ENCODE results near the gene DEAF1. TPM values are rescaled to one million over a fixed set of nuclear protein-coding genes. Genes with fewer than 3 reads are reported as not detected.
A peak's percentile ranks its signal among the peaks of the same experiment; 100 is the strongest.

Gene DEAF1
- total RNA-seq, 6 donors from 2014 or later: 23.9 to 87.3 (median 35.6) TPM

DNA sequence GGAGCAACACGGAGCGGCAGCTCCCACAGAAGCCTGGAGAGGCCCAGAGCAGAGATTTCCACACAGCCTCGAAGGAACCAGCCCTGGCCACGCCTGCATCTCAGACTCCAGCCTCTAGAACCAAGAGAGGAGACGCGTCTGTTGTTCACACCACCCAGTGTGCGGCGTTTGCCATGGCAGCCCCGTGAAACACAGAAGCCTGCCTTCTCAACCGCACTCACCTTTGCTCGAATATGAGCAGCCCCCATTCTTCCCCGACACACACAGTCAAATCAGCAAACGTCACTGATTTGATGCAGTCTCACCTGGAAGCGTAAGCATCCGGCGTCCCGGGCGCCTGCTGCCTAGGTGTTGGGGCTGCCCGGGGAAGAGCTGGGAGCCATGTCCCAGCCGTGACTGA lies 38.0 kb upstream of the DEAF1 start:
- Histone ChIP-seq H3K27ac (no peak overlapping the region), H3K36me3 (no peaks in the 10 kb centered on the region), H3K9me3 (no peaks in the 10 kb centered on the region), H3K27me3 (no peaks in the 10 kb centered on the region), H3K4me1 (peaks cover 3 to 27% (median 10%) of the 10 kb centered on the region in 4 donors), H3K4me3 (no peak overlapping the region)
- WGBS, 2 donors: 70 to 77% methylated on average over 19 to 20 of the region's 20 CpGs
- DNase-seq (peak in 1 of 2 donors; percentile 40), ATAC-seq (ENCODE audit: low FRiP score in 2 of 2) (no peak)
- no peak for TF ChIP-seq POLR2A (IDR thresholded peaks at IDR 0.05)
- TF ChIP-seq, protein P1, sequence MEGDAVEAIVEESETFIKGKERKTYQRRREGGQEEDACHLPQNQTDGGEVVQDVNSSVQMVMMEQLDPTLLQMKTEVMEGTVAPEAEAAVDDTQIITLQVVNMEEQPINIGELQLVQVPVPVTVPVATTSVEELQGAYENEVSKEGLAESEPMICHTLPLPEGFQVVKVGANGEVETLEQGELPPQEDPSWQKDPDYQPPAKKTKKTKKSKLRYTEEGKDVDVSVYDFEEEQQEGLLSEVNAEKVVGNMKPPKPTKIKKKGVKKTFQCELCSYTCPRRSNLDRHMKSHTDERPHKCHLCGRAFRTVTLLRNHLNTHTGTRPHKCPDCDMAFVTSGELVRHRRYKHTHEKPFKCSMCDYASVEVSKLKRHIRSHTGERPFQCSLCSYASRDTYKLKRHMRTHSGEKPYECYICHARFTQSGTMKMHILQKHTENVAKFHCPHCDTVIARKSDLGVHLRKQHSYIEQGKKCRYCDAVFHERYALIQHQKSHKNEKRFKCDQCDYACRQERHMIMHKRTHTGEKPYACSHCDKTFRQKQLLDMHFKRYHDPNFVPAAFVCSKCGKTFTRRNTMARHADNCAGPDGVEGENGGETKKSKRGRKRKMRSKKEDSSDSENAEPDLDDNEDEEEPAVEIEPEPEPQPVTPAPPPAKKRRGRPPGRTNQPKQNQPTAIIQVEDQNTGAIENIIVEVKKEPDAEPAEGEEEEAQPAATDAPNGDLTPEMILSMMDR (IDR thresholded peaks at IDR 0.05): no peak
- no peak for TF ChIP-seq EP300 (IDR thresholded peaks at IDR 0.05)
- no peak for TF ChIP-seq POLR2AphosphoS5 (IDR thresholded peaks at IDR 0.05)

DNA sequence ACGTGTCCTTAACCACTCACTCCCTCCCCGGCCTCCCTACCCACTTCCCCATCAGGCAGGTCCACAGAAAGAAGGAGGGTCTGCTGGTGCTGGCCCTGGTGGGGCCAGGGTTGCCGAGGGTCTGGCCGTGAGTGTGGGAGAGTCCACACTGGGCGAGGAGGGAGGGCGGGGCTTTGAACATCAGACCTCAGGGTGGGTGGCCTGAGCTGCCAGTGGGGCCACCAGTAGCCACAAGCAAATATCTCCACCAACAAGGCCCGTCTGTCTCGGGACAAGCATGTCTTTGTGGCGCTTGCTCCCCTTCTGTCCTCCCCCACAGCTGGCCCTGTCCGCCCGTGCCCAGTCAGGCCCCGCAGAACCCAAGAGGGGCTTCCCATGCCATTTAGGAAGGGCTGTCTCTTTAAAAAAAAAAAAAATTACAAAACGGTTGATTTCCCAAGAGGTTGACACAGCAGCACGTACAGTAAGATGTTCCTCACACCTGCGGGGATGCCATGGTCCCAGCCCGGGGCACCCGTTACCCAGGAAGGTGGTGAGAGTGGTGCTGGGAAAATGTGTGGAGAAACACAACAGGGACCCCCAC lies 34.6 kb upstream of the DEAF1 start:
- peaks cover 0 to 18% (median 8%) of the 10 kb centered on the region in 4 donors for H3K27me3 ChIP-seq
- 34 to 49% methylated on average over 13 to 17 of the region's 17 CpGs for WGBS, 2 donors
- TF ChIP-seq, protein P1 (IDR thresholded peaks at IDR 0.05): no peak
- no peak for TF ChIP-seq POLR2A (IDR thresholded peaks at IDR 0.05)
- no peak for TF ChIP-seq EP300 (IDR thresholded peaks at IDR 0.05)
- no peak for TF ChIP-seq POLR2AphosphoS5 (IDR thresholded peaks at IDR 0.05)
- no peak overlapping the region for H3K4me3 ChIP-seq
- no peaks in the 10 kb centered on the region for H3K9me3 ChIP-seq
- DNase-seq: peak in 1 of 2 donors; percentile 71
- H3K4me1 ChIP-seq: peaks cover 20 to 49% (median 27%) of the 10 kb centered on the region in 4 donors
- ATAC-seq (ENCODE audit: low FRiP score in 2 of 2): no peak
- peak overlapping the region in 2 of 4 donors; percentile 39 to 79 for H3K27ac ChIP-seq
- H3K36me3 ChIP-seq: no peaks in the 10 kb centered on the region

DNA sequence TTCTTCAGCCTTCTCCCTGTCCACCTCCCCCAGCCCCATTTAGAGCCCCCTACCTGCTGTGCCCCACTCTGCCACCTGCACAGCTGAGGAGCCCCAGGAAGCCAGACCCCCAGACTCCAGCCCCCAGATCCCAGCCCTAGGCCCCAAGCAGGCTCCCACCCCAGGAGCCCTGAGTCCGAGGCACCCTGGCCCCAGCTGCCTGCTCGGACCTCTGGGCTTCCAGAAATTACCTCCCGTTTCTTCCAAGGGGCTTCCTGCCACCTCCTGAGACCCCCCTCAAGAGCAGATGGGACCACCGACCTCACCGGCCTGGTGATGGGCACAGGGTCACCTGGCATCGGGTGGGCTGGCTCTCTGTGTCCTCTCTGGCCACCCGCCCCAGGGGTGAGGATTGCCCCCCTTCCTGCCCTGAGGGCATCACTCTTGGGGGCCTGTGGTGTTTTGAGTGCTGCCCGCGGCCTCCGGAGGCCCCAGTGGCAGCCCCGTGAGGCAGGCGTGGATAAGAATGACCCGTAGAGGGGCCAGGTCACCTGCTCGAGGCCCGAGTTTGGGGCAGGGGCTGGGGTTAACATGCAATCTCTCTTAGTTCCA lies 34.0 kb upstream of the DEAF1 start:
- TF ChIP-seq, protein P1 (IDR thresholded peaks at IDR 0.05): no peak
- no peak for TF ChIP-seq POLR2AphosphoS5 (IDR thresholded peaks at IDR 0.05)
- TF ChIP-seq POLR2A (IDR thresholded peaks at IDR 0.05): no peak
- TF ChIP-seq EP300 (IDR thresholded peaks at IDR 0.05): no peak
- Histone ChIP-seq H3K4me3 (no peak overlapping the region), H3K9me3 (no peaks in the 10 kb centered on the region), H3K27ac (peak overlapping the region in 2 of 4 donors; percentile 39 to 79), H3K4me1 (peaks cover 20 to 49% (median 27%) of the 10 kb centered on the region in 4 donors), H3K36me3 (peaks cover 0 to 4% (median 1%) of the 10 kb centered on the region in 4 donors), H3K27me3 (peaks cover 0 to 22% (median 8%) of the 10 kb centered on the region in 4 donors)
- 58 to 71% methylated on average over 9 to 12 of the region's 15 CpGs for WGBS, 2 donors
- DNase-seq (peak in 1 of 2 donors; percentile 58), ATAC-seq (ENCODE audit: low FRiP score in 2 of 2) (no peak)

DNA sequence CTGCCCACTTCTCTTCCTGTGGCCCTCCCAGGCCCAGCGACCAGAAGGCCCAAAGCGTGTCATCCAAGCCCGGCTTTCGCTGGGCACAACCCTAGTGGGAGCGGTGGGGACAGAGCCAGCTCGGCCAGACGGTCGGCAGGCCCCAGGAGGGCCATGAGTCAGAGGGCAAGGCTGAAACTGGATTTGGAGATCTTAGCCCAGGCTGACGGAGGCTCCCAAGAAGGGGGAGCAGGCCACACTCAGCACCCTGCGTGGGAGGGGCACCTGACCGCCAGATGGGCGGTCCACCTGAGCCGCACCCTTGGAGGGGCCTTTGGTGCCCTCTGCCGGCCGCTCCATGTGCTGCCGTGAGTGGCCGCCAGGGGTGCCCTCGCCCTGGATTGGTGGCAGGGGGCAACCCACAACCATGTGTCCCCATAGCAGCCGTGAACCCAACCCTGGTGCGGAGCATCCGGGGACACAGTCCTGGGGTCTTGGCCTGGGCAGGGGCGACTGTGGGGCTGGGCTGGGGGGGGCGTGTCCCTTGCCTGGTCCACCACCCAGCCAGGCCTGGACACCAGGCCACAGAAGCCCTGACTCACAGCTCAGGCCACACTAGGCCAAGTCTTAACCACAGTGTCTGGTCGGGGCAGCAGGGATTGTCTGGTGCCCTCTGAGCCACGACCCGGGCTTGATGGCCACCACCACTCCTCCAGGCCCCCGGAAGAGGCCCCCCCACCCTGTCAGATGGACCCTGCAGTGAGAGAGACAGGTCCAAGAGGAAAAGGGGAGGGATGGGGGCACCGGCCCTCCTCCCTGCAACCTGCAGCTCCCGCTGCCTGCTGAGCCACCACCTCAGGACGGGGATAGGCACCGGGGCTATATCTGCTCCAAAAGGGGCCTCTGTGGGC lies 33.1 kb upstream of the DEAF1 start:
- ATAC-seq (ENCODE audit: low FRiP score in 2 of 2) (peak; percentile 88 to 95), DNase-seq (peak; percentile 94 to 96)
- peaks cover 20 to 51% (median 28%) of the 10 kb centered on the region in 4 donors for H3K4me1 ChIP-seq
- WGBS, 2 donors: 47 to 66% methylated on average over 4 to 14 of the region's 31 CpGs
- H3K27me3 ChIP-seq: peaks cover 0 to 22% (median 8%) of the 10 kb centered on the region in 4 donors
- H3K9me3 ChIP-seq: no peaks in the 10 kb centered on the region
- H3K4me3 ChIP-seq: no peak overlapping the region
- peaks cover 0 to 4% (median 1%) of the 10 kb centered on the region in 4 donors for H3K36me3 ChIP-seq
- H3K27ac ChIP-seq: peak overlapping the region; percentile 30 to 79 (median 50)
- TF ChIP-seq, protein P1 (IDR thresholded peaks at IDR 0.05): peak; percentile 96 to 99 (median 98)
- no peak for TF ChIP-seq EP300 (IDR thresholded peaks at IDR 0.05)
- peak; percentile 17 to 22 for TF ChIP-seq POLR2AphosphoS5 (IDR thresholded peaks at IDR 0.05)
- peak in 1 of 4 donors; percentile 32 for TF ChIP-seq POLR2A (IDR thresholded peaks at IDR 0.05)
